AG08395 (cell line): ENCODE results near the gene PLSCR5.

Experiments used
- DNase-seq: peaks from one replicate; pipeline ENCODE4 v3.0.0; 2012; ENCODE audit warnings: mixed read lengths, low spot score

Gene PLSCR5

DNA sequence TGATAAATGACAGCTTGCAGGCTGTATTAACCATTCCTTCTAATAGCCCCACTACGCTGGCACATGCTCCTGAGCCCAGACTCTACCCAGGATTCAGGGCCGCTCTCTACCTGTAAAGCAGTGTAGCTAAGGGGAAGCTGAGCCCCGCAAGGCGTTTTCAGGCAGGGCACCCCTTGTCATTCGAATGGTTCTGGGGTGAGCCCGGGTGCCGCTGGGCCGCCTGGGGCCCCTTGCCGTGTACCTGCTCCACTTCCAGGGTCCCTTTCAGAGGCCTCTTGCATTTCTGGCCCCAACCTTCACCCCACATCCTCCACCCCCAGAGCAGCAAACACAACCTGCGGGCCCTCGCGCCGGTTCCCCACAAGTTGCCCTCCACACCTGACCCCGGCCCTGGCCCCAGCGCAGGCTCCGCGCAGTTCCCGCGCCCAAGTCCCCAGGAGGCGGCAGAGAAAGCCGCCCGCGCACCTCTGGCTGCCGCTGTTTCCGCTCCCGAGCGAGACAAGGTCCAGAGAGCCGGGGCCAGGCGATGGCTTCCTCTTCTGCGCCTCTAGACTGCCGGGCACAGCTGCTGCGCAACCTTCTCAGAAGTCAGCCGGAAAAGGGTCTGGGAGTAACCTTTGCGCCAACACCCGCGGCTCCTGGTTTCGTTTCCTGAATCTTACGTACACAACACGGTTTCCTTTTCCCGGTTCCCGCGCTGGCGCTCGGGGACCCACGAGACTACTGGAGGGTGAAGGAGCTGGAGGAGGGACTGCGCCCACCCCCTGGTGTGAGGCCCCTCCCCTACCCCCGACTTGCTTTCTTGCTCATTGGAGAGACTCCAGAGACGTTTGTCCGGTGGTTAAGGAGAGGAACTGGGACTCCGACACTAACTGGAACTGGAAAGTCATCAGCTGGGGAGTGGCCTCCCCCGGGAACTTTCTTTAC lies 60.9 kb downstream of the PLSCR5 start, which contains the start of gene PLSCR1:
Gene PLSCR1 (minus strand): TSS at position 606 of the 927 bp plus-strand sequence. CDS start 8,055 bp downstream, outside the sequence.
- peak; percentile 95 for DNase-seq

GRCh38 chr3:146543461-146544001 lies 61.6 kb downstream of the PLSCR5 start:
- DNase-seq: peak; percentile 3

GRCh38 chr3:146542978-146543377 lies 62.2 kb downstream of the PLSCR5 start:
- no peak for DNase-seq

DNA sequence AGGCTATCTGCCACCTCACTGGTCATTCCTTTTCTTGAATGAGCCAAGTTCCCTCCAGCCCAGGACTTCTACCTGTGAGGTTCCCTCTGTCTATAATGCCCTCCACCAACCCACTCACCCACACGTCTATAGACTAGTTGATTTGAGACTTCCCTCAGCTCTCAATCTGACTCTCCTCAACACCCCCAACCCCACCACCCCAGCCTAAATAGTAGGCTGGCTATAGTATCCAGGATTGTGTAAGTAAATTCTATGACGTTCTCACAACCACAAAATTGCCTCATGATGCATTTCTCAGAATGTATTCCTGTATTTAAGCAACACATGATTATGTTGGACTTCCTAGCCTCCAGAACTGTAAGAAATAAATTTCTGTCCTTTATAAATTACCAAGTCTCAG lies 63.0 kb downstream of the PLSCR5 start:
- no peak for DNase-seq

DNA sequence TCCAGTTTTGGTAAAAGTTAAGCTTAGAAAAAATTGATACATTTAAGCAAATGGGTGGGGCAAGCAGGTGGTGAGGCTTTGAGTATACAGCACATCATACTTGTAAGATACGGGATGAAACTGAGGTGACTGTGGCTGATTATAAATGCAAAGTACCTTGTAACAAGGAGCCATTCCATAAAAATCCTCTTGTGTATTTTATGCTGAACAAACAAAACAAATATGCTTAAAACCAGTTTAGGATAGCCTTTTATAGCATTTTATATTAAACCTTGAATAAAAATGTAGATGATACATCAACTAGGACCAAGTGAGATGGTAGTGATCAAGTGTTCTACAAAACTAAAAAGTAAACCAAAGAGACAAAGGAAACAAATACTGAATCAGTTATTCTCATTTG lies 64.2 kb downstream of the PLSCR5 start:
- DNase-seq: no peak

GRCh38 chr3:146540236-146540635 lies 64.9 kb downstream of the PLSCR5 start:
- no peak for DNase-seq

DNA sequence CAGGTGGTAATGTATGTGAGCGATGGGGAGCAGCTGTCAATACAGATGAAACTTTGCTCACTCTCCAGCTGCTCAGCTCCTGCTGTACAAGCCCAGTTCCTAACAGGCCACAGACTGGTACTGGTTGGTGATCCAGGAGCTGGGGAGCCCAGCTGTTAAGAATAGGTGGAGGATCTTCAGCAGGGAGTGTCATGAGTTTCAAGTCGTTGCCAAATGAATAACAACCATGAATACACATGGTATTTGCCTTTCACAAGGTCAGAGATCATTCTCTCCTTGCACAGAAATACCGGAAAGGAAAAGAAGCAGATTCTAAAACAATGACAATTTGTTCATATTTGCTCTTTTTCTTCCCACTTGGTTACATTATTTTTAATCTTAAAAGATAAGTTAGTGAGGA lies 65.8 kb downstream of the PLSCR5 start:
- no peak for DNase-seq

DNA sequence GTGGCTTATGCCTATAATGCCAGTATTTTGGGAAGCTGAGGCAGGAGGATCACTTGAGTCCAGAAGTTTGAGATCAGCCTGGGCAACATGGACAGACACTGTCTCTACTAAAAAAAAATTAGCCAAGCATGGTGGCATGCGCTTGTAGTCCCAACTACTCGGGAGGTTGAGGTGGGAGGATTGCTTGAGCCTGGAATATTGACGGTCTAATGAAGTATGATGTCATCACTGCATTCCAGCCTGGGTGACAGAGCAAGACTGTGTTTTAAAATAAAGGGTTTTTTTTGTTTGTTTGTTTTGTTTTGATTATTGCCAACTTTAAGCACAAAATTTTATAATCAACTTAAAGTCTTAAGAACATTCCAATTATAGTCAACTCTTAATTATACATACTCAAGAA lies 67.5 kb downstream of the PLSCR5 start:
- DNase-seq: no peak

DNA sequence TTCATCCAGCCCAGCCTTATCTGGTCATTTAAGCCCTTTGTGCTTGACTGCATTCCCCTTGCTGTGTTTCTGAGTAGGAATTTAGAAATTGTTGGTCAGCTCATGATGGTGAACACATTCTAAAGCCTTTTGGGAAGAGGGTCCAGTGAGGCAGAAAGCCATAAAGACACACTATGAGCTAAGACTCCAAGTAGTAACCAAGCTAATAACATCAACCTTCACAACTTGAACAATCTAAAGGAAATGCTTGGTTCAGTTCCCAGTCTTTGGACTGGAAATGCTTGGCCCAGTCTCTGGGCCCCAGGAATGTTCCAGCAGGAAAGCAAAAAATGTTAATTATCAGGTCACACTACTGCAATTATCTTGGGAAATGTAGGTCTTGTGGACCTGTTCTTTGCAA lies 68.5 kb downstream of the PLSCR5 start:
- peak; percentile 10 for DNase-seq
